Activated CD4-positive, alpha-beta T cell treated with anti-CD3 and anti-CD28 coated beads for 24 hours (primary cell): ENCODE results near the gene RANBP10.

Source experiments
- DNase-seq, 2 donors: peaks; one replicate each; pipeline ENCODE4 v3.0.0-alpha.2; 2020; ENCODE audit warnings: low read depth in 2 of 2

Gene RANBP10

DNA sequence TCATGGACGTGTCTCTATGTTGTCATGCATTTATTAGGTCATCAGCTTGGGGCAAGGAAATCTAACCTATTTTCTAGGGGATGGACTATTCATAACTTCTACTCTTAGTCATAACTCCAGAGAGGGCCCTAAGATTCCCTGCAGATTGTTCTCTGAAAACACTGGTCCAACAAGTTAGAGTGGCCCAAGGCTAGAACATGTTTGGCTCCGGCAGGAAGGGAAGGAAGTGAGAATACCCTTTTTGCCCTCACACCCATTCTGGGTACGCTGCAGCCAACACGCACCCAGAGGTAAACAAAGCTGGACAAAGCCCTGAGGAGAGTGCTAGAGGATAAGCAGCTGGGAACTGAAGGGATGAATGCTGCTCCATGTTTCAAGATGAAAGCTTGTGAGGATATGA is 129.8 kb downstream of the RANBP10 start:
- DNase-seq, result no peak

DNA sequence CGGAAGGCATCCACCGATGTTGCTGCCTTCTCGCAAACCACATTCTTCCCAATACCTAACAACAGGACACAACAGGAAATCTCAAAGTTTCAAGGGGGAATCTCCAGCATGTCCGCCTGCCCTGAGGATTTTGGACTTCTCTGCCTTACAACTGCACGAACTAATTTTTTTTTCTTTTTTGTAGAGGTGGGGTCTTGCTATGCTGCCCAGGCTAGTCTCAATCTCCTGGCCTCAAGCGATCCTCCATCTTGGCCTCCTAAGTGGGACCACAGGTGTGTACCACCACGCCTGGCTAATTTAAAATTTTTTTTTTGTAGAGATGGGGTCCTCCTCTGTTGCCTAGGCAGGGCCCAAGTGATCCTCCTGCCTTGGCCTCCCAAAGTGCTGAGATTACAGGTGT is 130.4 kb downstream of the RANBP10 start:
- no peak for DNase-seq

DNA sequence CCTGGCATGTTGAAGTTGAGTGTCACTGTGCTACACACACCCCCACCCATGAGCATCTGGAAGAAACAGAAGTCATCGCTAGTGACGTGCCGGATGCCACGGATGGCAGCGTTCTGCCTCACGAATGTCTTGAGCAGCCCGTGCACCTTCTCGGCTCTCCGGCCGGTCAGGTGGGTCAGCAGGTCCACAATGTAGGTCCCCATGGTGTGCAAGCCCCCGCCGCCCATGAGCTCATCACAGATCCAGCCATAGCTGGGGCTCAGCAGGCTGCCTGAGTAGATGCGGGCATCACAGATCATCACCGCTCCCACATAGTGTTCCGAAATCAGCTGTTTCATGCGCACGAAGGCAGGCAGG is 130.8 kb downstream of the RANBP10 start:
- DNase-seq, result no peak

DNA sequence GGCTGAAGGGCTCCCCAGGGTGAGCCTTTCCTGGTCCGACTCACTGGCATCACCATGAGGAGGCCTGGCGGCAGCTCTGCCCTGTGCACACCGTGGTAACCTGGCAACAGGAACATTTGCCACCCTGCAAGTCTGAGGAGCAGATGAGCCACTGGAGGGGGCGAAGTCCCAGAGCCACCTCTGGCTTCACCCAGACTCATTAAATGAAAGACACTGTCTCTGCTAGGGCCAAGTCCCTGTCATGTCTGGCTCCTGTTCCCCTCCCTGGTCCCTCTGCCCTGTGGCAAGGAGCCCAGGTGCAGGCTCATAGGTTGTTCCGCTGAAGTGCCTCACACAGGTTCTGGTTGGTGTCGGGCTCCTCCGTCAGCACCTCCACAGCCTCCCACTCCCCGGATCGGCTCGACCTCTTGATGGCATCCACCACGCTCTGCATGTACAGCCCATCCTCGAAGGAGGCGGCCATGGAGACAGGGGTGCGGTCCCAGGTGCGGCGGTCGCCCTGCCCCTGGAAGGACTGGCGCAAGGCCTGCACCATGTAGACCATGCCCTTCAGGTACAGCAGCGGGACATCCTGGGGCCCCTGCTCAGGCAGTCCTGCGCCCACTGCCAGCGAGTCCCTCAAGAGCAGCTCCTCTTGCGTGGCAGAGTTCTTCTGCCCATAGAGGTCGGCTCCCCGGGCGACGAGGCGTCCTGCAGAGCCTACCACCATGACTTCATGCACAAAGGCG is 131.3 kb downstream of the RANBP10 start:
- no peak for DNase-seq

DNA sequence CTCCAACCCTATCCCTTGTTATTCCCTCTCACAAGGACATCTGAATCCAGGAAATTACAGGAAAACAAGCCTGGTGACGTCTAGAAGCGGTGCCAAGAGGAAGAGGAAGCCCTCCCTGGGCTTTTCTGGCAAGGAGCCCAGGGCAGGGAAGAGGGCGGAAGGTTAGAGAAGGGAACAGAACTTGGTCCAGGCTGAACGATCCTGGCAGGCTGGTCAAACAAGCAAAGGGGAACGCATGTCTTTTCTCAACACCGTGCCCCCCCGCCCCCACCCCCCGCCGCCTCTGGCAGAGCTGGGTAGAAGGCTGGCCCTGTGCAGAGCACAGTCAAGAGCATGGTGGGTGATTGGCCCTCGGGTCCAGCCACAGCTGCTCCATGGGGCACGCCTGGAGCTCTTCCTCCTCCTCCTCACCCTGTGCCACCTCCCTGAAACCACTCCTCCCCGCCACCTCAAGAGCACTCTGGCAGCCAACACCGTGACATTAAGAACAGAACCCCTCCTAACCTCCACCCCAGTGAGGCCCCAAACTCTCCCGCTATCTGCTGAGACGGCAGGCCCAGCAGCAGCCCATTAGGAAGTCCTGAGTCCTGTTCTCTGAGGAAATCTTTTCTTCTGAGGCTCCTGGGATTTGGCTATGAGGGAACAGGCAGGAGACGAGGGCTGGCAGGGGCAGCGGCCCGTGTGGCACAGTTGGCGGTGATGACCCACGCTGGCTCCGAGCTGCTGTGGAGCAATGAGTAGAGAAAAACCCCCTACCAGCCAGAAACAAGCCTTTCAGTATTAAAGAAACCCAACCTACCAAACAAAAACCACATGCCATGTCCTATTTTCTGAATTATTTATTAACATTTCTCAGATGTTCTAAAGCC is 132.4 kb downstream of the RANBP10 start:
- DNase-seq, result no peak
